Gastroesophageal sphincter (tissue), 4 donors: Measurements from ENCODE around the gene BRD7. TPM values are rescaled to one million over a fixed set of nuclear protein-coding genes. Genes with fewer than 3 reads are reported as not detected.

Source experiments
- ATAC-seq: fragments of 150-250 bp; one replicate; pipeline ENCODE4 v1.9.1; 2016; ENCODE audit warnings: mild to moderate bottlenecking, moderate library complexity
- H3K27ac ChIP-seq, 4 donors: fragments of 200-600 bp; sonication (generic) in 3 of 4; 1 replicate in 3 of 4; 2 replicates in 1 of 4; pipeline ENCODE4 v1.5.1; 2016 to 2019
- H3K27me3 ChIP-seq: fragments of 200-600 bp; sonication (generic); one replicate; pipeline ENCODE4 v1.5.1; 2019
- H3K36me3 ChIP-seq, 2 donors: fragments of 200-600 bp; sonication (generic); one replicate each; pipeline ENCODE4 v1.5.1; 2019; ENCODE audit warnings: control low read depth in 1 of 2
- H3K4me1 ChIP-seq, 3 donors: fragments of 200-600 bp; sonication (generic); 1 replicate in 2 of 3; 2 replicates in 1 of 3; pipeline ENCODE4 v1.5.1; 2016 to 2019; ENCODE audit warnings: control low read depth in 2 of 3
- H3K4me3 ChIP-seq, 2 donors: fragments of 200-600 bp; sonication (generic); one replicate each; pipeline ENCODE4 v1.5.1; 2019; ENCODE audit warnings: mild to moderate bottlenecking in 1 of 2, moderate library complexity in 1 of 2
- H3K9me3 ChIP-seq, 3 donors: fragments of 200-600 bp; sonication (generic); one replicate each; pipeline ENCODE4 v1.5.1; 2017 to 2019; ENCODE audit warnings: control low read depth in 2 of 3
- CTCF ChIP-seq, 4 experiments: fragments of 200-600 bp in 2 of 4; fragments of 450-650 bp in 2 of 4; sonication (generic) in 1 of 4; IDR thresholded peaks; one replicate each; pipeline ENCODE4 v1.5.1; 2017 to 2019; ENCODE audit warnings: antibody characterized with exemption in 4 of 4, mild to moderate bottlenecking in 2 of 4, moderate library complexity in 2 of 4
- EP300 ChIP-seq: sonication (generic); formaldehyde crosslinking; IDR thresholded peaks from one replicate; pipeline ENCODE4 v1.6.1; 2017; ENCODE audit warnings: antibody characterized with exemption, mild to moderate bottlenecking
- POLR2A ChIP-seq, 2 donors: fragments of 450-650 bp; IDR thresholded peaks; one replicate each; pipeline ENCODE4 v1.6.1; 2017; ENCODE audit warnings: antibody characterized with exemption in 2 of 2, mild to moderate bottlenecking in 2 of 2, moderate library complexity in 1 of 2
- POLR2AphosphoS5 ChIP-seq: sonication (generic); formaldehyde crosslinking; IDR thresholded peaks from one replicate; pipeline ENCODE4 v1.6.1; 2017; ENCODE audit warnings: antibody characterized with exemption
- WGBS, 2 donors: methylation state at CpG; one replicate each; pipeline ENCODE4 v1.1.5; 2018; ENCODE audit warnings: low coverage in 1 of 2; 5-methylcytosine and 5-hydroxymethylcytosine counted together
- total RNA-seq, 4 donors: library from RNA; depleted of rRNA; stranded (reverse); fragments of >200 nt; gene quantifications; one replicate each; pipeline ENCODE4 v1.1.0, GENCODE V29; 2016

The BRD7 gene
- total RNA-seq, 4 donors from 2014 or later = 59.1 to 84.0 (median 70.5) TPM

- Histone ChIP-seq H3K27ac (no peak overlapping the region), H3K9me3 (no peaks in the 10 kb centered on the region), H3K4me3 (no peak overlapping the region), H3K27me3 (no peaks in the 10 kb centered on the region), H3K4me1 (peaks cover 0 to 17% (median 4%) of the 10 kb centered on the region in 3 donors), H3K36me3 (peaks cover 0 to 32% of the 10 kb centered on the region in 2 donors)
- no peak for ATAC-seq
- WGBS, 2 donors = 70 to 93% methylated on average over 2 to 7 of the region's 15 CpGs
- TF ChIP-seq CTCF (IDR thresholded peaks at IDR 0.05) (no peak), EP300 (no peak), POLR2A (IDR thresholded peaks at IDR 0.05) (no peak), POLR2AphosphoS5 (no peak)
Measured at GRCh38 chr16:50297301-50298074, 71.3 kb downstream of the BRD7 start.

GRCh38 chr16:50296807-50297206, 72.0 kb downstream of the BRD7 start:
- TF ChIP-seq EP300 (no peak), CTCF (IDR thresholded peaks at IDR 0.05) (no peak), POLR2A (IDR thresholded peaks at IDR 0.05) (no peak), POLR2AphosphoS5 (no peak)
- no CpG with 5 or more reads among the region's 2 CpGs for WGBS, 2 donors
- Histone ChIP-seq H3K4me3 (no peak overlapping the region), H3K27me3 (no peaks in the 10 kb centered on the region), H3K9me3 (no peaks in the 10 kb centered on the region), H3K4me1 (peaks cover 0 to 12% (median 4%) of the 10 kb centered on the region in 3 donors), H3K36me3 (peaks cover 0 to 32% of the 10 kb centered on the region in 2 donors), H3K27ac (no peak overlapping the region)
- no peak for ATAC-seq

DNA sequence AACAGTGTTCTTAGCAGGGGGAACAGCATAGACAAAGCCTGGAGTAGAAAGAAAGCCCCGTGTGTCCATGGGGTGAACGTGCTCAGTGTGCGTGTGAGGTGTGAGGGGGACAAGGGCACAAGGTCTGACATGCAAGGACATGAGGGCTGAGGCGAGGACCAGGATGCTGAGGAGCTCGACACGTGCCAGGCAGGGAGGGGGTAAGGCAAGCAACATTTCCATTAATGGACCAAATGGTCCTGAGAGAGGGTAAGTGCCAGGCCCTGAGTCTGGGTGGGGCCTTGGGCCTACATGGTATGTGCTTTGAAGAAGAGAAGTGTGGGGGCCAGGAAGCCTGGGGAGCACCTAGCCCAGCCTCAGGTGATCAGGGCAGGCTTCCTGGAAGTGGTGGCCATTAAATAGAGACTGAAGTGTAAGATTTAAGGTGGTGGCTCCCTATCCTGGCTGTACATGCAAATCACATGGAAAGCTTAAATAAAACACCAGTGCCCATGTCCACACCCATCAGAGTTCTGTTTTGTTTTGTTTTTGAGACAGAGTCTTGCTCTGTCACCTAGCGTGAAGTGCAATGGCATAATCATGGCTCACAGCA, 73.2 kb downstream of the BRD7 start:
- Histone ChIP-seq H3K36me3 (peaks cover 0 to 35% of the 10 kb centered on the region in 2 donors), H3K4me1 (peaks cover 0 to under 1% (median 0%) of the 10 kb centered on the region in 3 donors), H3K9me3 (no peaks in the 10 kb centered on the region), H3K4me3 (no peak overlapping the region), H3K27ac (no peak overlapping the region), H3K27me3 (no peaks in the 10 kb centered on the region)
- WGBS, 2 donors = 87% methylated on average over 7 of the region's 7 CpGs; no CpG with 5 or more reads in 1 of the 2 donors
- TF ChIP-seq CTCF (IDR thresholded peaks at IDR 0.05) (no peak), POLR2AphosphoS5 (no peak), EP300 (no peak), POLR2A (IDR thresholded peaks at IDR 0.05) (no peak)
- ATAC-seq = no peak

DNA sequence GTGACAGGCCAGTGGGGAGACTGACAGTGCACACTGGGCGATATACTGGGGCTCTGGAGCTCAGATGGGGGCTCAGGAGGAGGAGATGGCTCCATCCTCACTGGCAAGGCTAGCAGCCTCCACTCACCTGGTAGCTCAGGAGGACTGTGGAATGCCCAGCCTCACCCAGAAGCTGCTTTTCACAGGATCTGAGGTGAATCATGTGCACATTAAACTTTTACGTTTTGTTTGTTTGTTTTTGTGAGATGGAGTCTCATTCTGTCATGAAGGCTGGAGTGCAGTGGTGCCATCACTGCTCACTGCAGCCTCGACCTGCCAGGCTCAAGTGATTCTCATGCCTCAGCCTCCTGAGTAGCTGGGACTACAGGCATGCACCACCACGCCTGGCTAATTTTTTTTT, 73.8 kb downstream of the BRD7 start:
- 69 to 83% methylated on average over 2 to 3 of the region's 4 CpGs for WGBS, 2 donors
- no peak for ATAC-seq

More for the DNA sequence above, 73.8 kb downstream of the BRD7 start:
- no peaks in the 10 kb centered on the region for H3K9me3 ChIP-seq
- H3K27me3 ChIP-seq = no peaks in the 10 kb centered on the region
- TF ChIP-seq POLR2AphosphoS5 (no peak), POLR2A (IDR thresholded peaks at IDR 0.05) (no peak), CTCF (IDR thresholded peaks at IDR 0.05) (no peak), EP300 (no peak)
- H3K36me3 ChIP-seq = peaks cover 0 to 41% of the 10 kb centered on the region in 2 donors
- H3K4me3 ChIP-seq = no peak overlapping the region
- H3K4me1 ChIP-seq = no peaks in the 10 kb centered on the region
- H3K27ac ChIP-seq = no peak overlapping the region
